Mesodermal cell (in vitro differentiated cells): ENCODE results near the gene SLC27A4.
A peak's percentile ranks its signal among the peaks of the same experiment; 100 is the strongest.

Experiments used
- H3K27ac ChIP-seq: 2 replicates; pipeline ENCODE4 v1.7.0; 2013; ENCODE audit warnings: mild to moderate bottlenecking, low read depth, low read length, moderate library complexity; ENCODE audit not compliant: severe bottlenecking
- H3K36me3 ChIP-seq: 2 replicates; pipeline ENCODE4 v1.7.1; 2013; ENCODE audit warnings: mild to moderate bottlenecking, low read length, moderate library complexity; ENCODE audit not compliant: control insufficient read depth, insufficient read depth
- H3K4me1 ChIP-seq: one replicate; pipeline ENCODE4 v1.7.1; 2013; ENCODE audit warnings: mild to moderate bottlenecking, low read length; ENCODE audit not compliant: insufficient read depth, control insufficient read depth, poor library complexity, severe bottlenecking
- H3K4me3 ChIP-seq: 2 replicates; pipeline ENCODE4 v1.7.0; 2013; ENCODE audit warnings: low read length, control low read depth, mild to moderate bottlenecking; ENCODE audit not compliant: insufficient read depth, poor library complexity, severe bottlenecking; ENCODE audit errors: extremely low read depth
- H3K9me3 ChIP-seq: 2 replicates; pipeline ENCODE4 v1.7.1; 2013; ENCODE audit warnings: mild to moderate bottlenecking, low read length, moderate library complexity; ENCODE audit not compliant: control insufficient read depth
- WGBS, 2 experiments: methylation state at CpG; one replicate each; pipeline ENCODE4 v1.1.5; 2013; ENCODE audit warnings: missing lambda C conversion rate in 2 of 2; ENCODE audit not compliant: insufficient coverage in 2 of 2; 5-methylcytosine and 5-hydroxymethylcytosine counted together

Gene SLC27A4

DNA sequence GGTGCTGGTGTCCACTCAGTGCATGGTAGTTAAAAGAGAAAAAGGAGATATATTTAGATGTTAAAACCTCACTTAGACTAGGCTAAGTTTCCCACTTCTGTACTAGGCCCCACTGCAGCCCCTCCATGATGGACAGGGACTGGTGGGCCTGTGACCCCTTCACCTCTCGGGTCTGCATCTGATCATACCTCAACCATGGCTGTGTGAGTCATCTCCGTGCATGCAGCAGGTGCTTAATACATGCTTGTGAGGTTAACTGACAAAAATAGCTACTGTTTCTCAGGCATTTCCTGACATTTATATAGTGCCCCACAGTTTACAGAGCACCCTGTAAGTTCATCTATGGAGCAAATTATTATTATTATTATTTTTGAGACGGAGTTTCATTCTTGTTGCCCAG, 22.4 kb downstream of the SLC27A4 start:
- peaks cover 3% of the 10 kb centered on the region for H3K36me3 ChIP-seq
- 78 to 100% methylated on average over 2 of the region's 3 CpGs for WGBS, 2 experiments
- H3K4me3 ChIP-seq: no peak overlapping the region

DNA sequence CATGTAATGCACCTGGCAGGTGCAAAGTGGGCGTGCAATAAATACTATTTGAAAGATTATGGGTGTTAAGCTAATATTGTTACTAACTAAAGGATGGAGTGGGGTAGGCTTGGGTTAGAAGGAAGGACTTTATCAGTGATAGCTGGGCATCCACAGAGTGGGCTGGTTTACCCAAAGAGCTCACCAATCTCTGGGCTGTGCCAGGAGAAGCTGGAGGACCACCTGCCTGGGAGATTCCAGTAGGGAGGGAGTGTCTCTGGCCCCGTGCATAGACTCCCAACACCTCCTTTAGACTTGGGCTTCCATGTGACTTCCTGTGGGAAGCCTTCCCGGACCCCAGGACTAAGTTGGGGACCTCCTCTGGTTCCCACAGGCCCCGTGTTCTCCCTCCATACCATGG, 25.2 kb downstream of the SLC27A4 start:
- WGBS, 2 experiments: 70 to 87% methylated on average over 3 to 4 of the region's 4 CpGs
- H3K36me3 ChIP-seq: no peaks in the 10 kb centered on the region
- H3K4me3 ChIP-seq: no peak overlapping the region
- H3K4me1 ChIP-seq: peaks cover 28% of the 10 kb centered on the region
- H3K9me3 ChIP-seq: no peaks in the 10 kb centered on the region
- peak overlapping the region; percentile 67 for H3K27ac ChIP-seq

More for the DNA sequence above, 22.4 kb downstream of the SLC27A4 start:
- Histone ChIP-seq H3K4me1 (peaks cover 24% of the 10 kb centered on the region), H3K27ac (no peak overlapping the region), H3K9me3 (no peaks in the 10 kb centered on the region)

DNA sequence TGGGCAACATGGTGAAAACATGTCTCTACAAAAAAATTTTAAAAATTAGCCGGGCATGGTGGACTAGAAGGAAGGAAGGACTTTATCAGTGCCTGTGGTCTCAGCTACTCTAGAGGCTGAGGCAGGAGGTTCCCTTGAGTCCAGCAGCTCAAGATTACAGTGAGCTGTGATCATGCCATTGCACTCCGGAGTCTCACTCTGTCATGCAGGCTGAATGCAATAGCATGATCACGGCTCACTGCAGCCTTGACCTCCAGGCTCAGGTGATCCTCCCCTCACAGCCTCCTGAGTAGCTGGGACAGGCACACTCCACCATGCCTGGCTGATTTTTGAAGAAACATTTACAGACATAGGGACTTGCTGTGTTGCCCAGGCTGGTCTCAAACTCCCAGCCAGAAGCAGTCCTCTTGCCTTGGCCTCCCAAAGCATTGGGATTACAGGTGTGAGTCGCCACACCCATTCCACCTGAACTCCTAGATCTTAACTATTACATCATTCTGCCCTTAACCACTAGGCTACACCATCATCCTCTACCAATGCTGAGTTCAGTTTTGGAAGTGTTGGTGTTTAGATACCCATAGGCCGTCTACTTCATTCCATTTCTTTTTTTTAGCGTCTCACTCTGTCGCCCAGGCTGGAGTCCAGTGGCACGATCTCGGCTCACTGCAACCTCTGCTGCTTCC, 28.8 kb downstream of the SLC27A4 start:
- H3K4me1 ChIP-seq: peaks cover 20% of the 10 kb centered on the region
- 80 to 100% methylated on average over 4 to 7 of the region's 9 CpGs for WGBS, 2 experiments
- H3K36me3 ChIP-seq: peaks cover 5% of the 10 kb centered on the region
- H3K27ac ChIP-seq: no peak overlapping the region
- no peak overlapping the region for H3K4me3 ChIP-seq
- H3K9me3 ChIP-seq: no peaks in the 10 kb centered on the region

DNA sequence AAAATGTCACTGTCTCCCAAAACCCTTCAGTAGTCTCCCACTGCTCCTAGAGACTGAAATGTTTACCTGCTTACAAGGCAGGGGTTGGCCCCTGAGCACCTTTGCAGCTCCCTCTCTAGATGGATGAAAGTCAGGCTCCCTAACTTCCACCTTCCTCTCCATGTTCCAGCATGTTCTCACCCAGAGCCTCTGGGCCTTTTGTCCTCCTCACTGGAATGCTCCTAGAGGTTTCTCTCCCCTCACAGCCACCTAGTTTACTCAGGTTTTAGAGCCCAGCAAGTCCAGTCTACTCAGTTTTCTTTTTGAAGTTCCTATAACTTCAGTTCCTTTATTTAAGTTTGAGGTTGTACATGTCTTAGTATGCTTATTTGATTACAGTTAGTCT, 30.0 kb downstream of the SLC27A4 start:
- H3K27ac ChIP-seq: peak overlapping the region; percentile 84
- H3K9me3 ChIP-seq: no peaks in the 10 kb centered on the region

DNA sequence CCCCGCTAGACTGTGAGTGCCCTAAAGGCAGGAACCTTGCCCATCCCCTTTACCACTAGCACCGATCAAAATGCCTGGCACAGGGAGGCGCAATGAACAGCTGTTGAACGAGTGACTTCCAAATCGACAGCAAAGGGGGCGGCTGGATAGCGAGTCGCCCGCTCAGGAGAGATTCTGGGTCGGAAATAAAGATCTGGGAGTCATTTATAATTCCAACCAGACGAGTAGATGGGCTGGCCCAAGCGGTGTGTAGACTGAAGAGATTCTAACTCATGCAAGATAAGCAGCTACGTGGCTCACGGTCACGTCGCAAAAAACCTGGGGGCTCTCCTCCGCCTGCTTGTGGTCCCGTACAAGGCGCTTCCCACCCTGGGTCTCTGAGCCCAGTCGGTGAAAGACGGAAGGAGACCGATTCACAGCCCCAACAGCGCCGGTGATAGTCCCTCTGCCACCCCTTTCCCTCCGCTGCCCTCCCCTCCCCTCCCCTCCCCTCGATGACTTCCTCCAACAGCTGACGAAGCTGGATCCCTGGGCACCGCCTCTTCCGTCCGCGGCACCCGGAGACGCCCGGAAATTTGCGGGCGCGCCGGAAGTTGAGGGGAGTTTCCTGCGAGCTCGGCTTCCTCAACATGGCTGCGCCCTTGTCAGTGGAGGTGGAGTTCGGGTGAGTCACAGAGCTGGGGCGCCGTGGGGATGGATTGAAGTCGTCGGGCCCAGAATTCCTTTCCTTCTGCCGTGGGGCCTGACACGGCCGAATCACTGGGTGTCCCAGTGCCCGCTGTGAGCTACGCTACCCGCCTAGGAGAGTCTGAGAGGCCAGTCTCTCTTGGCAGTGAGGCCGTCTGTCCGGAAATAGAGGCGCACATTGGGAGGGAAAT, 30.7 kb downstream of the SLC27A4 start, which contains the start of gene URM1:
Gene URM1, plus strand, starts transcription at position 623 of the 878 bp plus-strand sequence. Its CDS starts 7 bp downstream, at position 630.
- Histone ChIP-seq H3K4me3 (peak within 1 kb of the TSS; percentile 89), H3K27ac (peak within 1 kb of the TSS; percentile 84), H3K4me1 (peaks cover 13% of the 10 kb centered on the region), H3K9me3 (no peaks in the 10 kb centered on the region), H3K36me3 (peaks cover 18% of the 10 kb centered on the region)
- WGBS, 2 experiments: 0 to 1% methylated on average over 34 to 44 of the region's 55 CpGs

More for the DNA sequence above, 30.0 kb downstream of the SLC27A4 start:
- H3K4me3 ChIP-seq: peak overlapping the region; percentile 89
- peaks cover 13% of the 10 kb centered on the region for H3K4me1 ChIP-seq
- H3K36me3 ChIP-seq: peaks cover 15% of the 10 kb centered on the region

DNA sequence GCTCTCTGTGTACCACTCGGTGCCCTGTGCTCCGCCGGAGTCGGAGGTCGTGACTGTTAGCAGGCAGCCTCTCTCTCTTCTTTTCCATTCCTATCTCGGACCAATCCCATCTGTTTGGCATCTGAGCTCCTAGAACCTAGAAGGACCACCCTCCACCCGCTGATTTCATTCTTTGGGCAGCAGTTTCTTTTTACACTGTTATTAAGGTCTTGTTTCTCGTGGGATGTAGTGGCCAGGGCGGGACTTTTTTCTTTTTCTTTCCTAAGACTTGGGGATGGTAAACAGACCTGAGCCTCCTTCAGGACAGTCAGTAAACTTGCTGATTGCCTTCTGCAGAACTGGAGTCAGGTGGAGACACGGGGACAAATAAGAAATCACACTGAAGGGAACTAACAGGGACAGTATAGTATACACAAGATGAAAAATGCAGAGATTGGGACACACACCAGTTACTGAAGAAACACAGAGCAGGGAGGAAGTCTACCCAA, 31.3 kb downstream of the SLC27A4 start:
- Histone ChIP-seq H3K4me1 (peaks cover 13% of the 10 kb centered on the region), H3K9me3 (no peaks in the 10 kb centered on the region), H3K4me3 (peak overlapping the region; percentile 89), H3K27ac (peak overlapping the region; percentile 84), H3K36me3 (peaks cover 20% of the 10 kb centered on the region)
- 0% methylated on average over 6 to 9 of the region's 10 CpGs for WGBS, 2 experiments

DNA sequence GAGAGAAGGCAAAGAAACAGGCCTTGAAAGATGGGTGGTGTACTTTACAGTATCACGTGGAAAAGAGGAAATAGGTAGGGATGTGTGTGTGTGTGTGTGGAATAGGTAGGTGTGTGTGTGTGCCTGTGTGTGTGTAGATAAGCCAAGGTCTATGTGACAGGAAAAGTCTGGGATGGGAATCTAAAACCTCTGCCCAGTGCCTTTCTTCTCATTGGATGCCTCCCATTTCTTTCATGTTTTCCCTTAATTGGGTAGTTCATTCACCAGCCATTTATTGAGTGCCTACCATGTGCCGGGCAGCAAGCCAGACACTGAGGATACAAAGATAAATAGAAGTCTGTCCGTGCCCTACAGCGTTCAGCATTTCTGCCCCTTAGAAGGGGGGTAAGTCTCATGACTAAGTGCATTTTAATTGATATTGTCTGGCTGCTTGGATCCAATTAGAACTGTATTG, 31.9 kb downstream of the SLC27A4 start:
- no peak overlapping the region for H3K27ac ChIP-seq
- peak overlapping the region; percentile 89 for H3K4me3 ChIP-seq
- WGBS, 2 experiments: 82% methylated on average over 3 to 4 of the region's 4 CpGs
- H3K4me1 ChIP-seq: peaks cover 13% of the 10 kb centered on the region
- H3K36me3 ChIP-seq: peaks cover 25% of the 10 kb centered on the region
- H3K9me3 ChIP-seq: no peaks in the 10 kb centered on the region

DNA sequence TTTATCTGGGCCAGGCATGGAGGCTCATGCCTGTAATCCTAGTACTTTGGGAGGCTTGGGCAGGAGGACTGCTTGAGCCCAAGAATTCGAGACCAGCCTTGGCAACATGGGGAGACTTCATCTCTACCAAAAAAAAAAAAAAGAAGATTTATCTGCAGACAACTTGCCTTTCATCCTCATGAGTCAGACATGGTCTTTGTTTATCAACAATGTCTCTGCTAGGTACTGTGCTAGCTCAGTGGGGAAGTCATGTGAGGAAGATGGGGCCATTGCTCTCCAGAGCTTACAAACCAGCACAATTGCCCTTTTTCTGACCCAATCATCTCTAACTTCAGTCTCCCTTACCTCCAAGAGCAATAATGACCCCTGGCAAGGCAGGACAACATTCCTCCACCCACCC, 32.5 kb downstream of the SLC27A4 start:
- Histone ChIP-seq H3K9me3 (no peaks in the 10 kb centered on the region), H3K36me3 (peaks cover 29% of the 10 kb centered on the region), H3K4me3 (peak overlapping the region; percentile 89), H3K4me1 (peaks cover 13% of the 10 kb centered on the region), H3K27ac (no peak overlapping the region)
- WGBS, 2 experiments: no CpG with 5 or more reads among the region's 1 CpG

DNA sequence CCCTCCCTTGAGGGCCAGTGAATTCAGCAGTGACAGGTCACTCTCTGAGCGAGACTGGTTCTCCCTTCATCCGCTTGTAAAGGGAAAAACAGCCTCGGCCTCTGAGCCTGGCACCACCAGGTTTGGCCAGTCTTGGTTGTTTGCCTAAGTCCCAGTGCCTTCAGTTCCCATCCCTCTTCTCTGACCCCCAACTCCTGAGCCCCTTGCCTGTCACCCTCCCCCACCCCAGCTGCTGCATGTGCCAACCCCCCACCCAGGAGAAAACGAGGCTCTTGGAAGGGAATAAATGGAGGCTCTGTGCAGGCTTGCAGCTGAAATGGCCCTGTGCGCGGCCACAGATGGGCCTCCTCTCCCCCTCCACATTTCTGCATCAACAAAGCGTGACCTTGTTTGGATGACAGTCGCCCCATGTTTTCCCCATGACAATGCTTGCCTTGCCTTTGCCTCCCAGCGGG, 33.9 kb downstream of the SLC27A4 start:
- Histone ChIP-seq H3K9me3 (no peaks in the 10 kb centered on the region), H3K4me3 (no peak overlapping the region), H3K27ac (no peak overlapping the region), H3K36me3 (peaks cover 43% of the 10 kb centered on the region), H3K4me1 (peaks cover 13% of the 10 kb centered on the region)
- WGBS, 2 experiments: 88 to 96% methylated on average over 5 to 7 of the region's 9 CpGs

DNA sequence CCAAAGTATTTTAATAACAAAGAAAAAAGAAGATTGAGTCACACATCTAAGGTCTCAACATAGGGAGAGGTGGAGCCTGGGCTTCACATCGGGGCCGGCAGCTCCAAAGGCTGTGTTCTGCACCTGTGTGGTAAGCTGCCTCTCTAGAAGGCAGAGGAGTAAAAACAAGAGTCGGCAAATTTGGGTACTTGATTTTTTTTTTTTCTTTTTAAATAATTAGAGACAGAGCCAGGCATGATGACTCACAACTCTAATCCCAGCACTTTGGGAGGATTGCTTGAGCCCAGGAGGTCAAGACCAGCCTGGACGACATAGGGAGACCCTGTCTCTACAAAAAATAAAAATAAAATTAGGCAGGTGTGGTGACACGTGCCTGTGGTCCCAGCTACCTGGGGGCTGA, 35.5 kb downstream of the SLC27A4 start:
- peaks cover 55% of the 10 kb centered on the region for H3K36me3 ChIP-seq
- WGBS, 2 experiments: 81 to 82% methylated on average over 3 to 4 of the region's 5 CpGs
- H3K27ac ChIP-seq: no peak overlapping the region

More for the DNA sequence above, 35.5 kb downstream of the SLC27A4 start:
- Histone ChIP-seq H3K9me3 (no peaks in the 10 kb centered on the region), H3K4me3 (no peak overlapping the region), H3K4me1 (peaks cover 9% of the 10 kb centered on the region)
